Hepatocyte (in vitro differentiated cells): Measurements from ENCODE around the gene FFAR2.

ENCODE experiments used
- CTCF ChIP-seq: fragments of 200-600 bp; sonication (generic); IDR thresholded peaks from 2 replicates; pipeline ENCODE4 v1.5.1; 2016; ENCODE audit warnings: antibody characterized with exemption, mild to moderate bottlenecking; ENCODE audit not compliant: poor library complexity
- EZH2 ChIP-seq: fragments of 200-600 bp; sonication (generic); IDR thresholded peaks from 2 replicates; pipeline ENCODE4 v1.6.1; 2016; ENCODE audit warnings: antibody characterized with exemption, mild to moderate bottlenecking, borderline replicate concordance
- EZH2phosphoT487 ChIP-seq: fragments of 200-600 bp; sonication (generic); IDR thresholded peaks from one replicate; pipeline ENCODE4 v1.6.1; 2018; ENCODE audit warnings: antibody characterized with exemption, mild to moderate bottlenecking, low read depth, moderate library complexity; ENCODE audit not compliant: unreplicated experiment, severe bottlenecking

- TF ChIP-seq CTCF (peak; percentile 95), EZH2 (no peak), EZH2phosphoT487 (no peak)
Measured at GRCh38 chr19:35495107-35496064, 47.3 kb downstream of the FFAR2 start.
